ENCODE measurements around the gene STC2. TPM values are rescaled to one million over a fixed set of nuclear protein-coding genes. Genes with fewer than 3 reads are reported as not detected.
"Not testable (repeated sequence)": the region's sequence is repeated elsewhere in the genome, so short reads cannot be mapped to it uniquely, and the experiment has no call there.

STC2 gene, protein sequence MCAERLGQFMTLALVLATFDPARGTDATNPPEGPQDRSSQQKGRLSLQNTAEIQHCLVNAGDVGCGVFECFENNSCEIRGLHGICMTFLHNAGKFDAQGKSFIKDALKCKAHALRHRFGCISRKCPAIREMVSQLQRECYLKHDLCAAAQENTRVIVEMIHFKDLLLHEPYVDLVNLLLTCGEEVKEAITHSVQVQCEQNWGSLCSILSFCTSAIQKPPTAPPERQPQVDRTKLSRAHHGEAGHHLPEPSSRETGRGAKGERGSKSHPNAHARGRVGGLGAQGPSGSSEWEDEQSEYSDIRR
- total RNA-seq (6.4 TPM), polyA plus RNA-seq (ENCODE audit: insufficient read depth in 1 of 8, insufficient read length in 8 of 8, low replicate concordance in 1 of 8) (10 to 100 TPM in 6 of 8 donors, 1 to 10 TPM in 2; 9.4 to 37.4 (median 13.5) TPM)
- long read RNA-seq, donor 1, full-length matches to known transcripts, result 10 of 10 reads
- long read RNA-seq, donor 1, partial matches to known transcripts, result 0 of 10 reads
- long read RNA-seq, donor 1, other reads (novel, unspliced or antisense), result 0 of 10 reads
- long read RNA-seq, donor 2, full-length matches to known transcripts, result 1 of 1 reads
- long read RNA-seq, donor 2, partial matches to known transcripts, result 0 of 1 reads
- long read RNA-seq, donor 2, other reads (novel, unspliced or antisense), result 0 of 1 reads
- long read RNA-seq, donor 3, full-length matches to known transcripts, result 3 of 3 reads
- long read RNA-seq, donor 3, partial matches to known transcripts, result 0 of 3 reads
- long read RNA-seq, donor 3, other reads (novel, unspliced or antisense), result 0 of 3 reads
- long read RNA-seq, donor 4, result 0 reads
- long read RNA-seq, donor 5, full-length matches to known transcripts, result 41 of 41 reads
- long read RNA-seq, donor 5, partial matches to known transcripts, result 0 of 41 reads
- long read RNA-seq, donor 5, other reads (novel, unspliced or antisense), result 0 of 41 reads
- long read RNA-seq, donor 6, full-length matches to known transcripts, result 4 of 4 reads
- long read RNA-seq, donor 6, partial matches to known transcripts, result 0 of 4 reads
- long read RNA-seq, donor 6, other reads (novel, unspliced or antisense), result 0 of 4 reads
- long read RNA-seq, donor 7, full-length matches to known transcripts, result 4 of 4 reads
- long read RNA-seq, donor 7, partial matches to known transcripts, result 0 of 4 reads
- long read RNA-seq, donor 7, other reads (novel, unspliced or antisense), result 0 of 4 reads
- long read RNA-seq, donor 8, full-length matches to known transcripts, result 6 of 6 reads
- long read RNA-seq, donor 8, partial matches to known transcripts, result 0 of 6 reads
- long read RNA-seq, donor 8, other reads (novel, unspliced or antisense), result 0 of 6 reads
- long read RNA-seq, donor 9, full-length matches to known transcripts, result 6 of 6 reads
- long read RNA-seq, donor 9, partial matches to known transcripts, result 0 of 6 reads
- long read RNA-seq, donor 9, other reads (novel, unspliced or antisense), result 0 of 6 reads
- long read RNA-seq, donor 10, full-length matches to known transcripts, result 10 of 10 reads
- long read RNA-seq, donor 10, partial matches to known transcripts, result 0 of 10 reads
- long read RNA-seq, donor 10, other reads (novel, unspliced or antisense), result 0 of 10 reads
- long read RNA-seq, donor 11, full-length matches to known transcripts, result 4 of 4 reads
- long read RNA-seq, donor 11, partial matches to known transcripts, result 0 of 4 reads
- long read RNA-seq, donor 11, other reads (novel, unspliced or antisense), result 0 of 4 reads

DNA sequence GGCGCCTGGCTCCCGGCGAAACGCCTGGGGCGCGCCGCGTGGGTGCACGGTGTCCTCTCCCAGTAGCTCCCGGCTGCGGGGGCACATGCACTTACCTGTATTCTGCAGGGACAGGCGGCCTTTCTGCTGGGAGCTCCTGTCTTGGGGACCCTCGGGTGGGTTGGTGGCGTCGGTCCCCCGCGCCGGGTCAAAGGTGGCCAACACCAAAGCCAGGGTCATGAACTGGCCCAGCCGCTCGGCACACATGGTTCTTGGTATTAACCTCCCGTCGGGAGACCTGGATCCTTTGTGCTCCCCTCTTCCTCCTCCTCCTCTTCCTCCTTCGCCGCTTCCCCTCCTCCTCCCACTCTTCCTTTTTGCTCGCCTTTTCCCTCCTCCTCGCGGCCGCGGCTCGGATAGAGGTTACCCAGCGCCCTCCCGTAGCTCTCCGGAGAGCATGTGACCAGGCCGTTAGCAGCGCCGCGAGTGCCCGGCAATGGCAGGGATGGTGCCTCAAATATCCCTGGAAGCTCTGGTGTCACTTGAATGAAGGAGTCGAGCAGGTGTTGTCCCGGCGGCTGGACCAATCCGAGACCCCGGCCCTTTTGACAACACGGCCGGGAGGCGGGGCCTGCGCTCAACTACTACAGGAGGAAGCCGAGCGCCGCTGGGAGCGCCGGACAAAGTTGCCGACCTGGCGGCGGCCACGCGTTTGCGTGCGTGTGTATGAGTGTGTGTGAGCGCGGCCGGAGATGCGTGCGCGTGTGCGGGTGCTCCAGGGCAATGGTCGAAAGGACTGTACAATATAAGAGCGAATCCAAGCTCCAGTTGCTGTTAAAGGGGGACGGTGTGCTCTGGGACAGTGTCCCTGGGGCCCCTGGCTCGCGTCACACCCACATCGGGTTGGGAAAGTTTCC, at the start of gene STC2:
Gene STC2, minus strand, starts transcription at position 467 of the 896 bp plus-strand sequence. Its CDS starts 221 bp downstream, at position 246.
- under 1% methylated on average over 72 of the region's 72 CpGs for WGBS (ENCODE audit: insufficient coverage)
- Histone ChIP-seq H3K27ac (ENCODE audit: low read length) (peak within 1 kb of the TSS; percentile 63), H3K4me1 (ENCODE audit: control insufficient read depth, insufficient read depth, low read length) (peaks cover 52% of the 10 kb centered on the region), H3K4me3 (ENCODE audit: low read length) (peak within 1 kb of the TSS; percentile 65), H3K27me3 (ENCODE audit: control insufficient read depth, insufficient read depth, low read length) (peaks cover 56% of the 10 kb centered on the region), H3K36me3 (ENCODE audit: control insufficient read depth, insufficient read depth, low read length) (no peaks in the 10 kb centered on the region), H3K9me3 (replicated peaks; ENCODE audit: control insufficient read depth, low read depth, low read length) (no peaks in the 10 kb centered on the region)
- DNase-seq, result peak; percentile 93

DNA sequence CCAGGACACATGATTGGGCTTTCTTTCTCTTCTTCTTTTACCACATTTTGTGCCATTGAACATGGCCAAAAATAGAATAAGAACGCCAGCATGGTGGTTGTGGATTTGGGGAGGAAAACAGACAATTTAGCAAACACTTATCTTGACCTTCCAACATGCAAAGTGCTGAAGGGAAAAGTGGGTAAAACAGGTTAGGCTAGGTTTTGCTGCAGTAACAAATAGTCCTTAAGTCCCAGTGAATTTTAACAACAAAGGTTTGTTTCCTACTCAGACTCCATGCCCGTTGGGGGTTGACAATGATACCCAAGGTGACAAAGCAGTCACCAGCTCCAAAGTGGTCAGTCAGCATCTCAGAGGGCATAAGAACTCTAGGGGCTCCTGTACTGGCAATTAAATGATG, 43.2 kb upstream of the STC2 start:
- Histone ChIP-seq H3K9me3 (replicated peaks; ENCODE audit: control insufficient read depth, low read depth, low read length) (peaks cover 2% of the 10 kb centered on the region), H3K4me1 (ENCODE audit: control insufficient read depth, insufficient read depth, low read length) (no peaks in the 10 kb centered on the region), H3K27me3 (ENCODE audit: control insufficient read depth, insufficient read depth, low read length) (peaks cover 2% of the 10 kb centered on the region), H3K4me3 (ENCODE audit: low read length) (no peak overlapping the region), H3K27ac (ENCODE audit: low read length) (no peak overlapping the region), H3K36me3 (ENCODE audit: control insufficient read depth, insufficient read depth, low read length) (no peaks in the 10 kb centered on the region)
- DNase-seq, result no peak
- WGBS (ENCODE audit: insufficient coverage), result 80% methylated on average over 1 of the region's 2 CpGs

DNA sequence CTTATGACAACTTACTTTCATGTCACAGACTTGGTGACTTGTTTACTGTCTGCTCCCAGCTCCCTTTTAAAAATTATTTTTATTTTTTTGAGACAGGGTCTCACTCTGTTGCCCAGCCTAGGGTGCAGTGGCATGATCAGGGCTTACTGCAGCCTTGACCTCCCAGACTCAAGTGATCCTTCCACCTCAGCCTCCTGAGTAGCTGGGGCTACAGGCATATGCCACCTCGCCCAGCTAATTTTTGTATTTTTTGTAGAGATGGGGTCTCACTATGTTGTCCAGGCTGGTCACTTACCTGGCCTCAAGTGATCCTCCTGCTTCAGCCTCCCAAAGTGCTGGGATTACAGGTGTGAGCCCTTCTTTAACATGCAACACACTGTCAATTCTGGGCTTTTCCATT, 35.2 kb upstream of the STC2 start:
- H3K9me3 ChIP-seq (replicated peaks; ENCODE audit: control insufficient read depth, low read depth, low read length); H3K36me3 ChIP-seq (ENCODE audit: control insufficient read depth, insufficient read depth, low read length); H3K4me3 ChIP-seq (ENCODE audit: low read length); H3K27me3 ChIP-seq (ENCODE audit: control insufficient read depth, insufficient read depth, low read length); H3K4me1 ChIP-seq (ENCODE audit: control insufficient read depth, insufficient read depth, low read length); H3K27ac ChIP-seq (ENCODE audit: low read length); DNase-seq: not testable (repeated sequence)
- no CpG with 5 or more reads among the region's 1 CpG for WGBS (ENCODE audit: insufficient coverage)

DNA sequence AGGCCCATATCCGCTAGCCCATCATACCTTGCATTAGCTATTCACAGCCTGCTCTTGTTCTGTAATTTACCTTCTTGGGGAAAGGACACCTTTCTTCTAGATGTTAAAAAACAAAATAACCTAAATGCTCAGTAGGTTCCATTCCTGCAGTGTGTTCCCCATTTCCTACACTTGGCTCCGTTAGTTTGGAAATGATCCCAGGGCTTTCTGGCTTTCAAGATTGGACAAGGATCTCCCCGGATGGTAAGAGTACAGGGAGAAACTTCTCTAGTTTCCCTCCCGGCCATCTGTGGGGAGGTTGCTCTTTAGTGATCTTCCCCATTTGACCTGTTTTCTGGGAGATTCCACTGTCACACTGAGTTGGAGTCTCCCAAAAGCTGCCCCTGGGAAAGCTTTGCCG, 27.3 kb upstream of the STC2 start:
- Histone ChIP-seq H3K36me3 (ENCODE audit: control insufficient read depth, insufficient read depth, low read length) (no peaks in the 10 kb centered on the region), H3K27ac (ENCODE audit: low read length) (no peak overlapping the region), H3K4me3 (ENCODE audit: low read length) (no peak overlapping the region), H3K4me1 (ENCODE audit: control insufficient read depth, insufficient read depth, low read length) (peaks cover 23% of the 10 kb centered on the region), H3K27me3 (ENCODE audit: control insufficient read depth, insufficient read depth, low read length) (peaks cover 3% of the 10 kb centered on the region), H3K9me3 (replicated peaks; ENCODE audit: control insufficient read depth, low read depth, low read length) (no peaks in the 10 kb centered on the region)
- peak; percentile 48 for DNase-seq
- 57% methylated on average over 1 of the region's 5 CpGs for WGBS (ENCODE audit: insufficient coverage)

GRCh38 chr5:173354645-173355044, 26.4 kb upstream of the STC2 start:
- no peak for DNase-seq
- no peaks in the 10 kb centered on the region for H3K36me3 ChIP-seq (ENCODE audit: control insufficient read depth, insufficient read depth, low read length)
- H3K4me3 ChIP-seq (ENCODE audit: low read length), result no peak overlapping the region
- H3K27me3 ChIP-seq (ENCODE audit: control insufficient read depth, insufficient read depth, low read length), result peaks cover 3% of the 10 kb centered on the region
- 63% methylated on average over 1 of the region's 2 CpGs for WGBS (ENCODE audit: insufficient coverage)
- no peaks in the 10 kb centered on the region for H3K9me3 ChIP-seq (replicated peaks; ENCODE audit: control insufficient read depth, low read depth, low read length)
- peaks cover 23% of the 10 kb centered on the region for H3K4me1 ChIP-seq (ENCODE audit: control insufficient read depth, insufficient read depth, low read length)
- H3K27ac ChIP-seq (ENCODE audit: low read length), result no peak overlapping the region

DNA sequence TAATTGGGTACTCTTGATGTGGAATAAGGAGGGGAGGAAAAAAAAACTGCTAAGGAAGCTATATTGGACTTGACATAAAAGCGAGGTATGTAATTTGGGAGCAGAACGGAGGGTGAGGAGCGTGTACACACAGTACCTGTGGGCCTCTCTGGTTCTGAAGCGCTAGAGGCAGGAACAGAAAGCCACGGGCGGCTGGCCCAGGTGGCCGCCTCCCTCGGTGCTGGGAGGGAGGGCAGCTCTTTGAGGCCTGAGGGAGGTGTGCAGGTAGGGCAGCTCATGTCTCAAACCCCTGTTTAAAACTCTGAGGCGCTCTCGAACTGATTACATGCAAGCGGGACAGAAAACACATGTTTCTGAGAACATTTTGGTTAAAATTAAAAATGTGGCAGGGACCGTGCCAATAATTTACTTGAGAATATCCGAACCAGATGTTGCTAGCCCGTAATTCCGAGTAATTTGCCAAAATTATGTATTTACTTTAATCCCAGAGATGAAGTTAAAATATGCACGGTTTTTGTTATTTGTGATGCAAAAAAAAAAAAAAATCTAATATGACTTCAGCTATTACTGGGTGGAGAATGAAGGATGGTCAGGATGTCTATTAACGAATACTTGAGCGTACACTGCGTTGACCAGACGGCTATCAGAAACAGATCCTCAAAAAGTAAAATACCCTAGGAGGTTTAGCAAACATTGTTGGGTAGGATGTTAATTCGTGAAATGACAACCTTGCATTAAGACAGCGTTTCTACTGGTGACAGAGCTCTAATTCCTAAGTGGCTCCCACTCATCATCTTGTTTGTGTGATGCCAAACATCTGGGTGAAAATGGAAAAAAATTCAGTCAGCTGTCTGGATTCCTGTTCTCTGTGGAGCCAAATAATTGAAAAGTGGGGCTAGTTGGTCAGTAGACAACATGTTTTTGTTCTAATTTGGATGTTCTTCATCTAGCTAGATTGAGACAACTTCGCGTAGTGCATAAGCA, 24.4 kb upstream of the STC2 start:
- Histone ChIP-seq H3K27me3 (ENCODE audit: control insufficient read depth, insufficient read depth, low read length) (peaks cover 3% of the 10 kb centered on the region), H3K4me3 (ENCODE audit: low read length) (no peak overlapping the region), H3K9me3 (replicated peaks; ENCODE audit: control insufficient read depth, low read depth, low read length) (no peaks in the 10 kb centered on the region), H3K27ac (ENCODE audit: low read length) (peak overlapping the region; percentile 30), H3K36me3 (ENCODE audit: control insufficient read depth, insufficient read depth, low read length) (no peaks in the 10 kb centered on the region), H3K4me1 (ENCODE audit: control insufficient read depth, insufficient read depth, low read length) (peaks cover 23% of the 10 kb centered on the region)
- DNase-seq, result peak; percentile 80
- WGBS (ENCODE audit: insufficient coverage), result 49% methylated on average over 15 of the region's 24 CpGs

DNA sequence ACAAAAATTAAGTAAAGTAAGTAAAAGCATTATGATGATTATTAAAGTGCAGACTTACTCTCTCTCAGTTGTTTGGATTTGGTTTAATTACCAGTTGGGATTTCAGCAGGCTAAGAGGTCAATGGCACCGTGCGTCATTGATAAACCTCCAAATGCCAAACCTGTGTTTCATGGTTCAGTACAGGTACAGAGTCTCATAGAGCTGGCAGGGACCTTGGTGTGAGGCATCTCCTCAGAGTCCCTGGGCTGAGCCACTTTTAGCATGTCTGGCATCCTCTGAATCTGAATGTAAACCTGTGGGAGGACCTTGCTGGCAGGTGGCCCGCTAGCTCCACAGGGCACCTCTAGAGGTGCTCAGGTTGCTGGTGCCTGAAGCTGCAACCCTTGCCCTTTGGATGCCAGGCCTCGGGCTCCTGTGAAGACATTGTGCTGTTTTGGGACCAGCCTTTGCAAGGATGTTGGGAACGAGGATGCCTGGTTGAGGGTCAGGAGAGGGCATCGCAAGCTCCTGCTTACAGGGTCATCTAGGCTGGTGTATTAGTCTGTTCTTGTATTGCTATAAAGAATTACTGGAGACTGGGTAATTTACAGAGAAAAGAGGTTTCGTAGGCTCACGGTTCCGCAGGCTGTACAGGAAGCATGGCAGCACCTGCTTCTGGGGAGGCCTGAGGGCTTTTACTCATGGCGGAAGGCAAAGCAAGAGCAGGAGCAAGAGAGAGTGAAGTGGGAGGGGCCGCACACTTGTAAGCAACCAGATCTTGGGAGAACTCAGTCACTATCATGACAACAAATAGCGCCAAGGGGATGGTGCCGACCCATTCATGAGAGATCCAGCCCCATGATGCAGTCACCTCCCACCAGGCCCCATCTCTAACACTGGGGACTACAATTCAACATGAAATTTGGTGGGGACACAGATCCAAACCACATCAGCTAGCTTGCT, 14.9 kb upstream of the STC2 start:
- WGBS (ENCODE audit: insufficient coverage), result 93% methylated on average over 12 of the region's 13 CpGs

More for the DNA sequence above, 14.9 kb upstream of the STC2 start:
- H3K9me3 ChIP-seq (replicated peaks; ENCODE audit: control insufficient read depth, low read depth, low read length), result no peaks in the 10 kb centered on the region
- H3K4me3 ChIP-seq (ENCODE audit: low read length), result no peak overlapping the region
- peaks cover 5% of the 10 kb centered on the region for H3K27me3 ChIP-seq (ENCODE audit: control insufficient read depth, insufficient read depth, low read length)
- no peak for DNase-seq
- H3K4me1 ChIP-seq (ENCODE audit: control insufficient read depth, insufficient read depth, low read length), result peaks cover 6% of the 10 kb centered on the region
- H3K27ac ChIP-seq (ENCODE audit: low read length), result no peak overlapping the region
- H3K36me3 ChIP-seq (ENCODE audit: control insufficient read depth, insufficient read depth, low read length), result no peaks in the 10 kb centered on the region

Measured in muscle of leg (tissue), 16 donors.